Measurements from ENCODE around the gene SPTY2D1. TPM values are rescaled to one million over a fixed set of nuclear protein-coding genes. Genes with fewer than 3 reads are reported as not detected.

The SPTY2D1 gene, protein sequence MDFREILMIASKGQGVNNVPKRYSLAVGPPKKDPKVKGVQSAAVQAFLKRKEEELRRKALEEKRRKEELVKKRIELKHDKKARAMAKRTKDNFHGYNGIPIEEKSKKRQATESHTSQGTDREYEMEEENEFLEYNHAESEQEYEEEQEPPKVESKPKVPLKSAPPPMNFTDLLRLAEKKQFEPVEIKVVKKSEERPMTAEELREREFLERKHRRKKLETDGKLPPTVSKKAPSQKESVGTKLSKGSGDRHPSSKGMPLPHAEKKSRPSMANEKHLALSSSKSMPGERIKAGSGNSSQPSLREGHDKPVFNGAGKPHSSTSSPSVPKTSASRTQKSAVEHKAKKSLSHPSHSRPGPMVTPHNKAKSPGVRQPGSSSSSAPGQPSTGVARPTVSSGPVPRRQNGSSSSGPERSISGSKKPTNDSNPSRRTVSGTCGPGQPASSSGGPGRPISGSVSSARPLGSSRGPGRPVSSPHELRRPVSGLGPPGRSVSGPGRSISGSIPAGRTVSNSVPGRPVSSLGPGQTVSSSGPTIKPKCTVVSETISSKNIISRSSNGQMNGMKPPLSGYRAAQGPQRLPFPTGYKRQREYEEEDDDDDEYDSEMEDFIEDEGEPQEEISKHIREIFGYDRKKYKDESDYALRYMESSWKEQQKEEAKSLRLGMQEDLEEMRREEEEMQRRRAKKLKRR
- 19.9 and 26.0 TPM in 2 replicates for total RNA-seq

DNA sequence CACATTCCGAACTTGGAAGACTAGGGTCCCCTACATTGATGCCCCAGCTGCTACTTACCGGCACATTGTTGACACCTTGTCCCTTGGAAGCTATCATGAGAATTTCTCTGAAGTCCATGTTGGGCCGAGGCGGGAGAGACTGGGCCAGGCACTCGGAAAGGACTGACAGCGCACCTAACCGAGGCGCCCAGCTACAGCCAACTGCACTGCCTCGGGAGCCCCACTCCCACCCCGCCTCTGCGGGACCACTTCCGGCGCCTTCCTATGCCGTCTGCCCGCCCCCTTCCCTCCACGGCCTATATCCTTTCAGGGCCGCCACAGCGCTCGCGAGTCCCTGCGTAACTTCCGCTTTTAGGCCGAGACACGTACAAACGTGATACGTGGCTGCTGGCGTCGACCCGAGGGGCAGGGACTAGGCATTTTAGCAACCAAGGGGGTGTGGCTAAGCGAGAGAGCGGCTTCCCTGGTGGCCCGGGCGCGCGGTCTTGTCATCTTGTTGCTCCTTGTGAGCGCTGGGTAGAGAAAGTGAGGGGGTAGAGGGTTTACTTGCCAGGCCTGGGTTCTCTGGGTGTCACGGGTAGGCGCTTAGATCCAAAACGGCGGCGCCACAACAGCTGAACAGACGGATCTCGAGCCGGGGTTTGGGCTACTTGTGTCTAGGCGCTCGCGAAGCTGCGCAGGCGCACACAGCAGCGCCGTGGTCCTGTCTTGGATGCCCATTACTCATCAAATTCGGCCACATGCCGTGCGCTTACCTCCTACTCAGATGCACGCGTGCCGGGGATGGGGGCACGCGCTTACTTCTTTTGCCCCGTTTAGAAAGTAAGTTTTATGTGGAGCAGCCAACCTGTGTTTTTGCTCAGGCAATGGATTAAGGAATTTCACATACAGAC is at the start of gene SPTY2D1:
SPTY2D1 (minus strand) TSS at position 203 of the 893 bp plus-strand sequence; CDS start at position 118, 85 bp downstream.

DNA sequence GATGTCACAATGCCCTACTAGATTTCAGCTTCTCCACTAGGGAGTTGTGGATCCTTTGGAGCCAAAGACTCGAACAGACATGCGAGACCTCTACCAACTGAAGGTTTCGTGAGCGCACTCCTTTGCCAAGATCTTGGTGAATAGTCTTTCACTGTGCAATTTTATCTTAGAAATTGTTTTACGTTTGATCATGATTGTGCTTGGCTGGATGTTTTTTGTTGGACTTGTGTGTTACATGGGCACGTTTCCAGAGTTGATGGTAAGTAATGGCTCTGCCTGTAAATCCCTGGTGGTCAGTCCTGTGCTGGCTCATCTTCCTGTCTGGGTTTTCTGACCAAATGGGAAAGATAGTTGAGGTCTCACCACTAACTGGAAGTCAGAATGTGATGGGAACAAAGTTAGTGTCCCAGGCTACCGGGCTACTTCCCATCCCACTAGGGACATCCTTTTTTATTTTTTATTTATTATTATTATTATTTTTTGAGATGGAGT is 34.4 kb downstream of the SPTY2D1 start, which contains the start of gene MISFA:
MISFA (plus strand) TSS at position 51 of the 492 bp plus-strand sequence; CDS start at position 191, 140 bp downstream.

DNA sequence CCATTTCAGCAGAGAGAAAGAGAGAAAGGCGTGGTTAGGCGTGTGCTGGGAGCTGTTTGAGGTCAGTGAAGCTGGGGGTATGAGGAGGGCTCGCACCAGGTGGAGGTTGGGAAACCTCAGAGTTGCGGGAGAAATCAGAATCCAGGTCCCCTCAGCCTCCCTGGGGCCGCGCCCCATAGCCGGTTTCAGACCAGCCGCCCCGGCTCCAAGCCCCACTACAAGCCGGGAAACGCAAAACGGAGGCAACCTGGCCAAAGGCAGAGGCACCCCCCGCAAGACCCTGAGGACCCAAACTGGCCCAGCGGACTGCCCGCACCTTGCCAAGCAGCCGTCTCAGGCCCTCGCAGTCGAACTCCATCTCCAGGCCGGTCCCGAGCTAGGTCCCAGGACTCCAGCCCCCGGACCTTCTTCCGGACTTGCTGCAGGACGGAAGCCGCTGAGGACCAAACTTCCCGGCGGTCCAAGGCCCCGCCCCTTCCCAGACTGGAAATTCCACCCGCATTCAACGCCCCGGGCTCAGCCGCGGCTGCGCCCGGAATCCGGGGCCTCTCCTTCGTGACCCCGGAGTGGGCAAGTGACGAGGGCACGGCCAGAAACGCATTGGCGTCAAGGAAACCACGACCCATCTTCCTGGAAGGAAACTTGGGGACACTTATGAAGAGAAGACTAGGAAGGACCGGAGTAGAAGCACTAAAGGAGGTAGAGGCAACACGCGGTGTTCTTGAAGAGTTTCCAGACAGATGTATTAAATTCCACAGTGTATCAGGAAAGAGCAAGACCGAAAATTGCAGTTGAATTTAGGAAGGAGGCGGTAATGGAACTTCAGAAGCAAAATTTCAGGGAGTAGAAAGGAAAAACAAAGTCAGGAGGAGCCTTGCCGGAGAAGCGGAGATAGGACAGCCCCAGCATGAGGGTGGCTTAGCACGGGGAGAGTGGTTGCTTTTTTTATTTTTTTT is 45.6 kb downstream of the SPTY2D1 start, which contains the start of gene UEVLD:
UEVLD (minus strand) TSS at position 438 of the 956 bp plus-strand sequence; CDS start at position 358, 80 bp downstream.

Other genes with a start within 250 kb of the SPTY2D1 start
- 504 and 559 TPM in 2 replicates for gene LDHA, start 239.8 kb downstream of the SPTY2D1 start, total RNA-seq
- gene LDHC, start 222.0 kb downstream of the SPTY2D1 start, total RNA-seq: not detected in 2 replicates
- not detected in 2 replicates for gene LDHAL6A, start 178.5 kb downstream of the SPTY2D1 start, total RNA-seq
- gene TSG101, start 107.4 kb downstream of the SPTY2D1 start, total RNA-seq: 56.8 and 73.5 TPM in 2 replicates
- 23.8 and 25.7 TPM in 2 replicates for gene UEVLD, start 45.6 kb downstream of the SPTY2D1 start, total RNA-seq
- 2.9 TPM in 1 of 2 replicates, not detected in the other for gene MISFA, start 34.6 kb downstream of the SPTY2D1 start, total RNA-seq
- 2.5 and 3.3 TPM in 2 replicates for gene TMEM86A, start 64.4 kb upstream of the SPTY2D1 start, total RNA-seq
- gene IGSF22, start 91.8 kb upstream of the SPTY2D1 start, total RNA-seq: not detected in 2 replicates
- not detected in 2 replicates for gene PTPN5, start 157.5 kb upstream of the SPTY2D1 start, total RNA-seq